ENCODE results near the gene FGF16. TPM values are rescaled to one million over a fixed set of nuclear protein-coding genes. Genes with fewer than 3 reads are reported as not detected.

Gene FGF16
- total RNA-seq (2013), result not detected
- polyA plus RNA-seq, result not detected
- polyA minus RNA-seq, result not detected in 2 replicates
- 0 to 0.60 (median 0) reads per million in 11 experiments for total RNA-seq

DNA sequence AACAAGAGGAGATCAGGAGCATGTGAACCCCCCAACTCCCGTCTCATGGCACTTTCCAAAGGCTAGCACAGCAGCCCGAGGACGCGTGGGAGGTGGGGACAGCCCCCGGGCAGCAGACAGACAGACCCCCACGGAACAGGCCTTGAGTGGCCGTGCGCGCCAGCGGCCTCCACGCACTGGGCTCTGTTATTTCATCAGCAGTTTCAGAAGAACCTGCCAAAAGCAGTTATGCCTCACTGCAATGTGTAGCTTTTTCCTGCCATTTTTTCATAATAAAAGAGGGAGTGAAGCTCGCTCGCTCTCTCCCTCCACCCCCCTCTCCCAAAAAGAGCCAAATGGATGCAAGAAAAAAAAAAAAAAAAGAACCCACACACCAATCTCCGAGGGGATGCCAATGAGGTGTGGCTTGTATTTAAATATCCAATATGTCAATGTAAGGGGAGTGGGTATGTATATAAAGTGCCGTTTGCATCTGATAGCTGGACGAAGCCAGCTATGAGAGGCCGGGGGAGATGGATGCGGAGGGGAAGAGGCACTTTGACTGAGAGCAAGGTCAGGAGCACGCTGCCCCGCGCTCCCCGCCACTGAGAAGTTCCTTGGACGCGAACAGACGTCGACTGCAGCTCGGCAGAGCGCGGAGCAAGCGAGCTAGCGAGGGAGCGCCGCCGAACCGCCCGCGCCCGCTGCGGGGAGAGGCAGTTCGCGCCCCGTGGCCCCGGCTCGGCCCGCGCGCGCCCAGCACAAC, at the start of gene FGF16:
TSS of gene FGF16 (plus strand) at position 482 of the 745 bp plus-strand sequence. CDS start 286 bp downstream, outside the sequence.
- Histone ChIP-seq H3K4me3 (replicated peaks in 1 of 3; ENCODE audit: low read depth in 2 of 3, low read length in 3 of 3) (peak within 1 kb of the TSS; percentile 9 to 53 (median 18)), H3K9me3 (replicated peaks in 1 of 2; ENCODE audit: control insufficient read depth in 1 of 2, insufficient read depth in 1 of 2, low read length in 2 of 2) (no peaks in the 10 kb centered on the region), H3K4me1 (ENCODE audit: control insufficient read depth in 1 of 2, insufficient read depth in 2 of 2, low read length in 2 of 2) (peaks cover 27 to 29% of the 10 kb centered on the region in 2 donors), H3K27ac (ENCODE audit: low read depth in 1 of 2, low read length in 2 of 2) (no peak within 1 kb of the TSS), H3K4me2 (replicated peaks; ENCODE audit: extremely low read depth, low read length, poor library complexity, severe bottlenecking) (peak within 1 kb of the TSS; percentile 67), H3K79me2 (ENCODE audit: insufficient read depth, low read length) (no peaks in the 10 kb centered on the region), H3K9ac (ENCODE audit: insufficient read depth, low read length, poor library complexity, severe bottlenecking) (no peak within 1 kb of the TSS), H3K36me3 (replicated peaks in 1 of 2; ENCODE audit: control insufficient read depth in 1 of 2, insufficient read depth in 2 of 2, low read length in 2 of 2) (no peaks in the 10 kb centered on the region), H3K27me3 (ENCODE audit: control insufficient read depth in 2 of 2, insufficient read depth in 2 of 2, low read length in 2 of 2) (peaks cover 9 to 33% of the 10 kb centered on the region in 2 donors), H2AFZ (ENCODE audit: insufficient read depth, low read depth, low read length, poor library complexity, severe bottlenecking) (peak within 1 kb of the TSS; percentile 48), H4K20me1 (ENCODE audit: insufficient read depth, low read length) (no peaks in the 10 kb centered on the region)
- intact Hi-C loops (cut with micrococcal nuclease), result no loop called here
- no peaks in the 10 kb centered on the region for H3K36me3 Mint-ChIP-seq
- peaks cover 27 to 37% (median 35%) of the 10 kb centered on the region in 3 donors for H3K27me3 Mint-ChIP-seq (ENCODE audit: low read depth in 3 of 3)
- peak within 1 kb of the TSS; percentile 76 to 86 for H3K4me3 Mint-ChIP-seq
- H3K27ac Mint-ChIP-seq, result no peak within 1 kb of the TSS
- TF ChIP-seq, protein P1, sequence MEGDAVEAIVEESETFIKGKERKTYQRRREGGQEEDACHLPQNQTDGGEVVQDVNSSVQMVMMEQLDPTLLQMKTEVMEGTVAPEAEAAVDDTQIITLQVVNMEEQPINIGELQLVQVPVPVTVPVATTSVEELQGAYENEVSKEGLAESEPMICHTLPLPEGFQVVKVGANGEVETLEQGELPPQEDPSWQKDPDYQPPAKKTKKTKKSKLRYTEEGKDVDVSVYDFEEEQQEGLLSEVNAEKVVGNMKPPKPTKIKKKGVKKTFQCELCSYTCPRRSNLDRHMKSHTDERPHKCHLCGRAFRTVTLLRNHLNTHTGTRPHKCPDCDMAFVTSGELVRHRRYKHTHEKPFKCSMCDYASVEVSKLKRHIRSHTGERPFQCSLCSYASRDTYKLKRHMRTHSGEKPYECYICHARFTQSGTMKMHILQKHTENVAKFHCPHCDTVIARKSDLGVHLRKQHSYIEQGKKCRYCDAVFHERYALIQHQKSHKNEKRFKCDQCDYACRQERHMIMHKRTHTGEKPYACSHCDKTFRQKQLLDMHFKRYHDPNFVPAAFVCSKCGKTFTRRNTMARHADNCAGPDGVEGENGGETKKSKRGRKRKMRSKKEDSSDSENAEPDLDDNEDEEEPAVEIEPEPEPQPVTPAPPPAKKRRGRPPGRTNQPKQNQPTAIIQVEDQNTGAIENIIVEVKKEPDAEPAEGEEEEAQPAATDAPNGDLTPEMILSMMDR (IDR thresholded peaks at IDR 0.05), result no peak
- peaks cover 0 to 17% (median 0%) of the 10 kb centered on the region in 7 donors for H3K9me3 Mint-ChIP-seq
- WGBS (ENCODE audit: insufficient coverage), result under 1% methylated on average over 39 of the region's 48 CpGs
- no peak for DNase-seq
- peaks cover 36% of the 10 kb centered on the region for H3K4me1 Mint-ChIP-seq

DNA sequence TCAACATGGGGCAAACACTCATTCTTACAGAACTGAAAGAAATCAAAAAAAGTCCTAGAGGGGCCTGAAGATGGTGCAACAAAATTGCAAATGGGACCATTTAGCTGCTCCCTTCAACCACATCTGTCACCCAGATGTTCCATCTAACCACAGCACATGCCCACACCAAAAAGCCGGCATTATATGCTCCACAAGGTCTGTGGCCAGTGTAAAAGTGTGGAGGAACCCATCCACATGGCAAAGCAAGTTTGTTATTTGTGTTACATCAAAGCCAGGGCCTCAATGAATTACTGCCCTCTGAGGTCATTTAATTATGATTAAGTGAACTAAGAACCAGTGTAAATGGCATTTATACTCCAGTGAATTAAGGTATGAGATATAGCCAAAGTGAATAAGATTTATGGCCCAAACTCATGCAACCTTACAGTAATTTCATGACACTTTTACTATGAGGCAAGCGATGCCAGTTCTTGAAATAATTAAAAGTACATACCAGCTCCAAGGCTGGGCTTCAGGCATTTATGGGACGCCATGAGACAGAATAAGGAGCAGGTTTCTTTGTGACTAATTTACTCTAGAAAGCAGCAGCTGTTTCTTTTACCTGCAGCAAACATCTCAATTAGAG, 48.7 kb upstream of the FGF16 start:
- Histone ChIP-seq H3K36me3 (replicated peaks in 1 of 2; ENCODE audit: control insufficient read depth in 1 of 2, insufficient read depth in 2 of 2, low read length in 2 of 2) (no peaks in the 10 kb centered on the region), H3K27me3 (ENCODE audit: control insufficient read depth in 2 of 2, insufficient read depth in 2 of 2, low read length in 2 of 2) (no peaks in the 10 kb centered on the region), H3K9me3 (replicated peaks in 1 of 2; ENCODE audit: control insufficient read depth in 1 of 2, insufficient read depth in 1 of 2, low read length in 2 of 2) (no peaks in the 10 kb centered on the region), H3K27ac (ENCODE audit: low read depth in 1 of 2, low read length in 2 of 2) (no peak overlapping the region), H3K4me2 (replicated peaks; ENCODE audit: extremely low read depth, low read length, poor library complexity, severe bottlenecking) (no peak overlapping the region), H4K20me1 (ENCODE audit: insufficient read depth, low read length) (no peaks in the 10 kb centered on the region), H3K4me1 (ENCODE audit: control insufficient read depth in 1 of 2, insufficient read depth in 2 of 2, low read length in 2 of 2) (no peaks in the 10 kb centered on the region), H3K4me3 (replicated peaks in 1 of 3; ENCODE audit: low read depth in 2 of 3, low read length in 3 of 3) (no peak overlapping the region), H2AFZ (ENCODE audit: insufficient read depth, low read depth, low read length, poor library complexity, severe bottlenecking) (no peak overlapping the region), H3K79me2 (ENCODE audit: insufficient read depth, low read length) (no peaks in the 10 kb centered on the region), H3K9ac (ENCODE audit: insufficient read depth, low read length, poor library complexity, severe bottlenecking) (no peak overlapping the region)
- Mint-ChIP-seq H3K4me1 (no peaks in the 10 kb centered on the region), H3K27ac (no peak overlapping the region), H3K4me3 (no peak overlapping the region), H3K36me3 (no peaks in the 10 kb centered on the region), H3K9me3 (peaks cover 0 to 9% (median 3%) of the 10 kb centered on the region in 7 donors), H3K27me3 (ENCODE audit: low read depth in 3 of 3) (peaks cover 0 to 4% (median 1%) of the 10 kb centered on the region in 3 donors)
- WGBS (ENCODE audit: insufficient coverage), result no CpG with 5 or more reads among the region's 3 CpGs
- intact Hi-C loops (cut with micrococcal nuclease), result no loop called here
- no peak for DNase-seq
- TF ChIP-seq, protein P1 (IDR thresholded peaks at IDR 0.05), result no peak

Measured in CD14-positive monocyte (primary cell).